ENCODE results near the gene RHBDD1.

The RHBDD1 gene

DNA sequence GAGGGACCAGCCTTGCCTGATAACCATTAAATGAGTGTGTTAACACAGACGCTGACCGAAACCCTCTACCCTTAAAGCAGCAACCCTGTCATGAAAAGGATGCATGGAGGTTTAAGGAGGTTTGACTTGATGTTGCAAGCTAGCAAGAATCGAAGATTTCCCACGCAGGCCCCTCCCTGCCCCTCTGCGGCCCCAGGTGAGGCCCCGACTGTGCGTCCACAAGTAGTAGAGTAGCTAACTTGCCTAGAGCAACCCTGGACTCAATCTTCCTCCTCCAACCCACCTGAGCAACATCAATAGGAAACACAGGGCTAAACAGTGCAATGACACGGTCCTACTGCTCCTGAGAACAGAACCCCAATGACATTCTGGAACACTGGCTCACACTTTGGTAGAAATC, 178.0 kb downstream of the RHBDD1 start:
- no peak overlapping the region for H3K9ac ChIP-seq (ENCODE audit: low read length)
- H3K4me3 ChIP-seq (ENCODE audit: low read length): no peak overlapping the region
- H3K9me3 ChIP-seq (ENCODE audit: control insufficient read depth, low read length): no peaks in the 10 kb centered on the region
- H3K4me1 ChIP-seq (ENCODE audit: control insufficient read depth, insufficient read depth, low read length): no peaks in the 10 kb centered on the region
- H3K27me3 ChIP-seq (ENCODE audit: control insufficient read depth, insufficient read depth, low read length): no peaks in the 10 kb centered on the region
- no peaks in the 10 kb centered on the region for H3K36me3 ChIP-seq (ENCODE audit: control insufficient read depth, insufficient read depth, low read length)

- Histone ChIP-seq H3K36me3 (ENCODE audit: control insufficient read depth, insufficient read depth, low read length) (no peaks in the 10 kb centered on the region), H3K27me3 (ENCODE audit: control insufficient read depth, insufficient read depth, low read length) (no peaks in the 10 kb centered on the region), H3K4me1 (ENCODE audit: control insufficient read depth, insufficient read depth, low read length) (no peaks in the 10 kb centered on the region), H3K9me3 (ENCODE audit: control insufficient read depth, low read length) (no peaks in the 10 kb centered on the region), H3K9ac (ENCODE audit: low read length) (no peak overlapping the region), H3K4me3 (ENCODE audit: low read length) (no peak overlapping the region)
Observed at GRCh38 chr2:227016894-227017293, 181.0 kb downstream of the RHBDD1 start.

DNA sequence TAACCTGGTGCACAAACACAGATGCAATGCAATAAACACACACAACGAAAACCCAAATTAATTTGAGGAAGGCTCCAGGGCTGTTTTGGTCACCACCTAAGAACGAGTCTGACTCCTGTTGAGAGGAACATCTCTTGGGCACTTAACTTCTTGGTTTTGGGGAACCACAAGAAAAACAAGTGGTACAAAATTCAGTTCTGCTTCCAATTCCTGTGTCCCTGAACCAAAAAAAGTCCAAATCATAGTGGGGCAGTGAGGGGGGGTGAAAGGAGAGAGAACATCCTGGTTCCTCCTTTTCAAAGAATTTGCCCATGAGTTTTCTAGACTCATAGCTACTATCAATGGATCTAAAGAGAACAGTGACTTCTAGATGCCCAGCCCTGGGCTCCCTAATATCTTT, 184.6 kb downstream of the RHBDD1 start:
- Histone ChIP-seq H3K9me3 (ENCODE audit: control insufficient read depth, low read length) (no peaks in the 10 kb centered on the region), H3K27me3 (ENCODE audit: control insufficient read depth, insufficient read depth, low read length) (no peaks in the 10 kb centered on the region), H3K9ac (ENCODE audit: low read length) (no peak overlapping the region), H3K4me3 (ENCODE audit: low read length) (no peak overlapping the region), H3K36me3 (ENCODE audit: control insufficient read depth, insufficient read depth, low read length) (no peaks in the 10 kb centered on the region), H3K4me1 (ENCODE audit: control insufficient read depth, insufficient read depth, low read length) (no peaks in the 10 kb centered on the region)

DNA sequence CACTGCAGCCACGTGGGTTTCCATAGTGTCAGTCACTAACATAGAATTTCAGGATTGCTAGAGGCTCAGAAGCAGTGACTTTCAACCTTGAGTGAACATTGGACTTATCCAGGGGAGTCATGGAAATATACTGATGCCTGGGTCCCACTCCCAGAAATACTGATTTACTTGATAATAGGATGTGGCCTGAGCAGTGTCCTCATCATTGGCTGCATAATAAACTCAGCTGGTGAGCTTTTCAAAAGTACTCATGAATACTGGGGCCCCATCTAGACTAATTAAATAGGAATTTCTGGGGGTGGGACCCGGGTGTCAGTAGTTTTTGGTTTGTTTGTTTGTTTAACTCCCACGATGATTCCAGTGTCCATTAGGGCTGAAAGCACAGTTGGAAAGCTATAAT, 186.8 kb downstream of the RHBDD1 start:
- Histone ChIP-seq H3K36me3 (ENCODE audit: control insufficient read depth, insufficient read depth, low read length) (no peaks in the 10 kb centered on the region), H3K4me3 (ENCODE audit: low read length) (no peak overlapping the region), H3K4me1 (ENCODE audit: control insufficient read depth, insufficient read depth, low read length) (no peaks in the 10 kb centered on the region), H3K9ac (ENCODE audit: low read length) (no peak overlapping the region), H3K9me3 (ENCODE audit: control insufficient read depth, low read length) (no peaks in the 10 kb centered on the region), H3K27me3 (ENCODE audit: control insufficient read depth, insufficient read depth, low read length) (no peaks in the 10 kb centered on the region)

DNA sequence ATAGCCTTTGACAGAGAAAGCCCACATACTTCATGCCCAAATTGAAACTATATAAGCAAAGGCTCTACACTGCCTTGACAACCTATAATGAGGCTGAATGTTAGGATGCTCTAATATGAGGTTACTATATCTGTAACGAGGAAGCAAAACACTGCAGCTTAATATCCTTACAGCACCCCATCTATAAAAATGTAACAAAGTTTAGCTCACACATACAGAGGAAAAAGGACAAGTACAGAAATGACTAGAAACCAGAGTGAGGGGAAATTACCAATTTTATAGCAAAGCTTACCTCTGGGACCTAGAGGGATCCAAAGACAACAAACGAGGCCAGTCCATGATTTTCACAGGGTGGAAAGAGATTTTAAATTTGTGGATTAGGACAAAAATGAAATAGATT, 189.7 kb downstream of the RHBDD1 start:
- Histone ChIP-seq H3K9me3 (ENCODE audit: control insufficient read depth, low read length) (no peaks in the 10 kb centered on the region), H3K4me3 (ENCODE audit: low read length) (no peak overlapping the region), H3K27me3 (ENCODE audit: control insufficient read depth, insufficient read depth, low read length) (no peaks in the 10 kb centered on the region), H3K36me3 (ENCODE audit: control insufficient read depth, insufficient read depth, low read length) (no peaks in the 10 kb centered on the region), H3K9ac (ENCODE audit: low read length) (no peak overlapping the region), H3K4me1 (ENCODE audit: control insufficient read depth, insufficient read depth, low read length) (no peaks in the 10 kb centered on the region)

- Histone ChIP-seq H3K9me3 (ENCODE audit: control insufficient read depth, low read length) (no peaks in the 10 kb centered on the region), H3K4me1 (ENCODE audit: control insufficient read depth, insufficient read depth, low read length) (no peaks in the 10 kb centered on the region), H3K27me3 (ENCODE audit: control insufficient read depth, insufficient read depth, low read length) (no peaks in the 10 kb centered on the region), H3K36me3 (ENCODE audit: control insufficient read depth, insufficient read depth, low read length) (no peaks in the 10 kb centered on the region), H3K4me3 (ENCODE audit: low read length) (no peak overlapping the region), H3K9ac (ENCODE audit: low read length) (no peak overlapping the region)
Observed at GRCh38 chr2:227029426-227030105, 193.7 kb downstream of the RHBDD1 start.

GRCh38 chr2:227030789-227031188, 194.9 kb downstream of the RHBDD1 start:
- Histone ChIP-seq H3K27me3 (ENCODE audit: control insufficient read depth, insufficient read depth, low read length) (no peaks in the 10 kb centered on the region), H3K9ac (ENCODE audit: low read length) (no peak overlapping the region), H3K36me3 (ENCODE audit: control insufficient read depth, insufficient read depth, low read length) (no peaks in the 10 kb centered on the region), H3K4me3 (ENCODE audit: low read length) (no peak overlapping the region), H3K4me1 (ENCODE audit: control insufficient read depth, insufficient read depth, low read length) (no peaks in the 10 kb centered on the region), H3K9me3 (ENCODE audit: control insufficient read depth, low read length) (no peaks in the 10 kb centered on the region)

GRCh38 chr2:227031379-227031778, 195.5 kb downstream of the RHBDD1 start:
- H3K4me1 ChIP-seq (ENCODE audit: control insufficient read depth, insufficient read depth, low read length): no peaks in the 10 kb centered on the region
- H3K36me3 ChIP-seq (ENCODE audit: control insufficient read depth, insufficient read depth, low read length): no peaks in the 10 kb centered on the region
- H3K9ac ChIP-seq (ENCODE audit: low read length): no peak overlapping the region
- H3K27me3 ChIP-seq (ENCODE audit: control insufficient read depth, insufficient read depth, low read length): no peaks in the 10 kb centered on the region
- H3K9me3 ChIP-seq (ENCODE audit: control insufficient read depth, low read length): no peaks in the 10 kb centered on the region
- H3K4me3 ChIP-seq (ENCODE audit: low read length): no peak overlapping the region

GRCh38 chr2:227033471-227034148, 197.8 kb downstream of the RHBDD1 start:
- Histone ChIP-seq H3K9me3 (ENCODE audit: control insufficient read depth, low read length) (no peaks in the 10 kb centered on the region), H3K36me3 (ENCODE audit: control insufficient read depth, insufficient read depth, low read length) (no peaks in the 10 kb centered on the region), H3K27me3 (ENCODE audit: control insufficient read depth, insufficient read depth, low read length) (no peaks in the 10 kb centered on the region), H3K9ac (ENCODE audit: low read length) (no peak overlapping the region), H3K4me1 (ENCODE audit: control insufficient read depth, insufficient read depth, low read length) (no peaks in the 10 kb centered on the region), H3K4me3 (ENCODE audit: low read length) (no peak overlapping the region)

DNA sequence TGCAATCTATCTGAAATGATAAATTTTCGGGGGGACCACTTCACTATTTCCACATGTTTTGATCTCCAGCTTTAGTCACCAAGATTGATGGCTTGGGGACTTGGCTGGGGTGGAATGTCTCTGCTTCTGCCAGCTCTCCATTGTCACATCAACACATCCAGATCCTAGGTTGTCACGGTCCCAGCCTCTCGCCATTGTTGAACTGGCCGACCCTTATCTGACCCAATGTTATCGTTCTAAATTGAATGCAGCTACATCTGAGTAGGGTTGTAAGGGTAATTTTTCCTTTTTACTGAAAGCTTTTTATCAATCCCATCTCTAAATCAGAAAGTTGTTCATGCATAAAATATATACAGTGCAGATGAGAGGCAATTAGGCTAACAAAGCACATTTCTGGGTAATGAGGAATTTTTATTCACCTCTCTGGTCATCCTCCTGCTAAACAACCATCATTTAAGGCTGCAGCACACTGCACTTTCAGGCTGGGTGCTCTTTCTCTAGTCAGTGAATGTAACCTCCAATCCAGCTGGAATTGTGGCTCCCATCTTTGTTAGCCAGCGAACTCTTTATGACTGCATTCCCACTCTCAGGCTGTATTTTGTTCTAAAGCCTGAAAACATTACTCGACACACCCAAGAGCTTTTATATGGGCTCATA, 200.0 kb downstream of the RHBDD1 start:
- H3K4me3 ChIP-seq (ENCODE audit: low read length): no peak overlapping the region
- H3K4me1 ChIP-seq (ENCODE audit: control insufficient read depth, insufficient read depth, low read length): no peaks in the 10 kb centered on the region
- H3K9me3 ChIP-seq (ENCODE audit: control insufficient read depth, low read length): no peaks in the 10 kb centered on the region
- no peaks in the 10 kb centered on the region for H3K27me3 ChIP-seq (ENCODE audit: control insufficient read depth, insufficient read depth, low read length)
- no peaks in the 10 kb centered on the region for H3K36me3 ChIP-seq (ENCODE audit: control insufficient read depth, insufficient read depth, low read length)
- H3K9ac ChIP-seq (ENCODE audit: low read length): no peak overlapping the region

DNA sequence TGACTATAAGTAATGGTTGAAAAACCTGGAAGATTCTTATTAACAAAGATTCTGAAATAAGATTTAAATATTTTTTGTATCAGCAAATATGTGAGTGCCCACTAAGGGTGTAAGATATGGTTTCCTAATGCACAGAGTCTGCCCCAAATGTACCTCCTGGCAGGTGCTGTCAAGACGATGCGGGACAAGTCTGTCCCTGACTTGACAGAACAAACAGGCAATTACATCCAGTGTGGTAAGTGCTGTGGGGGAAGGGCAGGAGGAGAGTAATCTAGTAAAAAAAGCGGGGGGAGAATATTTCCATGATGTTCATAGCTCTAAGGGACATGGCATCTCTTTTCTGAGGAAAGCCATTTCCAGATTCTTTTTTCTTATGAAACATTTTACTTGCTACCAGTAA, 200.7 kb downstream of the RHBDD1 start:
- H3K9me3 ChIP-seq (ENCODE audit: control insufficient read depth, low read length): no peaks in the 10 kb centered on the region

DNA sequence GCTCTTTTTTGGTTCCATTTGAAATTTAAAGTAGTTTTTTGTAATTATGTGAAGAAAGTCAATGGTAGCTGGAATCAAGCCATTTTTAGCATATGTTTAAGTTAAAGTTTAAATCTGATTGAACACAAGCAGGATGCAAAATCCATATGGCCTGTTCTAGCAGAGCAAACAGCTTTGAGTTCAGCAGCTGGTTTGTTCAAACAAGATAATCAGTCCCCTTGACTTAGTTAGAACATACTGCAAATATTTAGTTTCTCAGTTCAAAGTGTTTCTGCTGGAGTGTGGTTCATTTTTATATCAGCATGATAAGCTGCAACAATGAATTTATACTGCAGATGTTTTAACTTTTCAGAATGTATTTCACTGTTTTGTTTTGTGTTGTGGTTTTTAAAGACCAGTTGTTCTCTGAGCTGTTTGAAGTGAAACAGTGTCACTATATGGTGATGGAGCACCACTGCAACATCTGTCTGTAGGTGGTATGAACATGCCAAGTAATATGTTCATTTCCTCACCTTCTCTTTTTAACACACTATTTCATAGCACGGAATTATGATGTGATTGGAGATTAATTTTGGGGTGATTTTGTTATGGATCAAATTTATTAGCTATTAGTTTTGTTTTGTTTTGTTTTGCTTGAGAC, 202.8 kb downstream of the RHBDD1 start:
- no peaks in the 10 kb centered on the region for H3K36me3 ChIP-seq (ENCODE audit: control insufficient read depth, insufficient read depth, low read length)
- no peak overlapping the region for H3K9ac ChIP-seq (ENCODE audit: low read length)
- peaks cover 4% of the 10 kb centered on the region for H3K27me3 ChIP-seq (ENCODE audit: control insufficient read depth, insufficient read depth, low read length)
- H3K4me3 ChIP-seq (ENCODE audit: low read length): no peak overlapping the region
- no peaks in the 10 kb centered on the region for H3K9me3 ChIP-seq (ENCODE audit: control insufficient read depth, low read length)
- no peaks in the 10 kb centered on the region for H3K4me1 ChIP-seq (ENCODE audit: control insufficient read depth, insufficient read depth, low read length)

More for the DNA sequence above, 200.7 kb downstream of the RHBDD1 start:
- Histone ChIP-seq H3K27me3 (ENCODE audit: control insufficient read depth, insufficient read depth, low read length) (no peaks in the 10 kb centered on the region), H3K4me3 (ENCODE audit: low read length) (no peak overlapping the region), H3K36me3 (ENCODE audit: control insufficient read depth, insufficient read depth, low read length) (no peaks in the 10 kb centered on the region), H3K9ac (ENCODE audit: low read length) (no peak overlapping the region), H3K4me1 (ENCODE audit: control insufficient read depth, insufficient read depth, low read length) (no peaks in the 10 kb centered on the region)

All from mucosa of stomach (tissue), 1 donor.